Motor neuron (in vitro differentiated cells): Measurements from ENCODE around the gene DNAJC12. TPM values are rescaled to one million over a fixed set of nuclear protein-coding genes. Genes with fewer than 3 reads are reported as not detected.
A peak's percentile ranks its signal among the peaks of the same experiment; 100 is the strongest.
"Not testable (repeated sequence)": the region's sequence is repeated elsewhere in the genome, so short reads cannot be mapped to it uniquely, and the experiment has no call there.

ENCODE experiments used
- ATAC-seq, 8 experiments: fragments of 200-7000 bp; cut with Tn5 transposase; replicated peaks in 6 of 8; 2 replicates each; pipeline ENCODE4 v1.8.0; 2021; ENCODE audit warnings: mild to moderate bottlenecking in 8 of 8, moderate library complexity in 8 of 8
- H3K27ac ChIP-seq, 2 donors: fragments of 250-450 bp; sonication (Bioruptor Pico); 2 replicates each; pipeline ENCODE4 v1.9.0; 2021; ENCODE audit warnings: antibody characterized with exemption in 2 of 2, mild to moderate bottlenecking in 2 of 2, moderate library complexity in 1 of 2
- H3K4me1 ChIP-seq, 2 donors: fragments of 250-450 bp; sonication (Bioruptor Pico); replicated peaks in 1 of 2; 2 replicates each; pipeline ENCODE4 v1.6.1; 2021; ENCODE audit warnings: antibody characterized with exemption in 2 of 2, mild to moderate bottlenecking in 2 of 2, moderate library complexity in 1 of 2
- H3K4me3 ChIP-seq, 5 donors: fragments of 250-450 bp; sonication (Bioruptor Pico); 2 replicates each; pipeline ENCODE4 v1.9.0; 2021; ENCODE audit warnings: antibody characterized with exemption in 5 of 5, mild to moderate bottlenecking in 5 of 5, moderate library complexity in 4 of 5
- WGBS, 10 experiments: fragments of 450-650 bp; shearing (Covaris generic); methylation state at CpG; one replicate each; pipeline ENCODE4 v1.0.0; 2022; 5-methylcytosine and 5-hydroxymethylcytosine counted together
- in situ Hi-C, 9 experiments: fragments of 400-800 bp; cut with MboI; loops; one replicate each; pipeline ENCODE4 v1.15.0; 2021; ENCODE audit warnings: low sequenced_read_pairs in 9 of 9, low pct_unique_long_range_greater_than_20kb in 2 of 9; ENCODE audit not compliant: unreplicated experiment in 9 of 9
- total RNA-seq, 8 experiments: library from RNA; unstranded; fragments of 300-600 nt; gene quantifications; 2 replicates each; pipeline versions ENCODE4 v1.2.3 to v1.2.4, GENCODE V29; 2022

Gene DNAJC12
- total RNA-seq, 8 experiments from 2014 or later, result 18.3 to 175 (median 50.1) TPM

DNA sequence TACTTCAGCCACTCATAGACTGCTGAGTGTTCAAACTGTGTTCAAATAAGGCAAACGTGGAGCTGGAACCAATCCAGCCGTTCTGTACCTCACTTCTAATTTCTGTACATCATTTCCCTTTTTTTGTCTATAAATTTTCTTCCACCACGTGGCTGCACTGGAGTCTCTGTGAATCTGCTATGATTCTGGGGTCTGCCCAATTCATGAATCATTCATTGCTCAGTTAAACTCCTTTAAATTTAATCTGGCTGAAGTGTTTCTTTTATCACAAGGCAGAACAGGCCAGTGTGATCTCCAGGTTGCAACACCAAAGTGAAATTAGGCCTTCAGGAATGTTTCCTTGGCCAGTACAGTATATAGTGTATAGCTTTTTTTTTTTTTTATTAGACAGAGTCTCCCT, 53.5 kb downstream of the DNAJC12 start:
- no peak overlapping the region for H3K4me3 ChIP-seq
- ATAC-seq, result no peak
- WGBS, 10 experiments, result 0 to 76% (median 33%) methylated on average over 1 to 3 of the region's 3 CpGs
- in situ Hi-C loops, result no loop called here
- H3K4me1 ChIP-seq, result peaks cover 0 to 2% of the 10 kb centered on the region in 2 donors
- no peak overlapping the region for H3K27ac ChIP-seq

- Histone ChIP-seq H3K4me1 (peaks cover 0 to 2% of the 10 kb centered on the region in 2 donors), H3K27ac (no peak overlapping the region), H3K4me3 (no peak overlapping the region)
- WGBS, 10 experiments, result 65 to 96% (median 90%) methylated on average over 2 to 5 of the region's 5 CpGs
- no peak for ATAC-seq
- in situ Hi-C loops, result no loop called here
Measured at GRCh38 chr10:67783606-67784294, 54.2 kb downstream of the DNAJC12 start.

- Histone ChIP-seq H3K27ac (no peak overlapping the region), H3K4me1 (peaks cover 0 to 2% of the 10 kb centered on the region in 2 donors), H3K4me3 (no peak overlapping the region)
- in situ Hi-C loops, result no loop called here
- no peak for ATAC-seq
- WGBS, 10 experiments, result 0 to 93% (median 86%) methylated on average over 1 to 2 of the region's 2 CpGs; no CpG with 5 or more reads in 5 of the 10 experiments
Measured at GRCh38 chr10:67782530-67782929, 55.5 kb downstream of the DNAJC12 start.

- 0 to 80% (median 30%) methylated on average over 1 to 3 of the region's 4 CpGs; no CpG with 5 or more reads in 1 of the 10 experiments for WGBS, 10 experiments
Measured at GRCh38 chr10:67780759-67781538, 57.0 kb downstream of the DNAJC12 start.

DNA sequence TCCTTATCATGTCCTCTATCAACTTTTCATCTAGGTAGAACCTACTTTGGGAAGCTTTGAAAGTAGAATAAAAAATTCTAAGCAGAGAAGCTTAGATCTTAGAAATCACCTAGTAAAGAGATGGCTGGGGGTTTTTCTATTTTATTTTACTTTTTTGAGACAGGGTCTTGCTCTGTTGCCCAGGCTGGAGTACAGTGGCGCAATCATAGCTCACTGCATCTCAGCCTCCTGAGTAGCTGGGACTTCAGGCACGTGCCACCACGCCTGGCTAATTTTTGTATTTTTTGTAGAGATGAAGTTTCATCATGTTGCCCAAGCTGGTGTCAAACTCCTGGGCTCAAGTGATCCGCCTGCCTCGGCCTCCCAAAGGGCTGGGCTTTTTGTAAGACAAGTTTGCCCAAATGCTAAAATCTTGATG, 57.8 kb downstream of the DNAJC12 start:
- H3K27ac ChIP-seq, in situ Hi-C loops, H3K4me3 ChIP-seq, ATAC-seq, H3K4me1 ChIP-seq: not testable (repeated sequence)
- WGBS, 10 experiments, result 0 to 100% (median 45%) methylated on average over 1 to 4 of the region's 5 CpGs; no CpG with 5 or more reads in 3 of the 10 experiments

More at GRCh38 chr10:67780759-67781538, 57.0 kb downstream of the DNAJC12 start:
- peak in 1 of 8 experiments; percentile 56 for ATAC-seq
- no peak overlapping the region for H3K4me3 ChIP-seq
- in situ Hi-C loops, result no loop called here
- peaks cover 0 to 2% of the 10 kb centered on the region in 2 donors for H3K4me1 ChIP-seq
- H3K27ac ChIP-seq, result no peak overlapping the region

GRCh38 chr10:67779465-67780203, 58.4 kb downstream of the DNAJC12 start:
- Histone ChIP-seq H3K27ac (no peak overlapping the region), H3K4me3 (no peak overlapping the region), H3K4me1 (peaks cover 0 to 2% of the 10 kb centered on the region in 2 donors)
- in situ Hi-C loops, result no loop called here
- 0 to 3% (median 0%) methylated on average over 2 to 4 of the region's 4 CpGs; no CpG with 5 or more reads in 2 of the 10 experiments for WGBS, 10 experiments
- peak; percentile 73 to 89 (median 80) for ATAC-seq

- 0 to 100% (median 95%) methylated on average over 1 of the region's 1 CpG; no CpG with 5 or more reads in 2 of the 10 experiments for WGBS, 10 experiments
- Histone ChIP-seq H3K4me3 (no peak overlapping the region), H3K4me1 (peaks cover 0 to 2% of the 10 kb centered on the region in 2 donors), H3K27ac (no peak overlapping the region)
- ATAC-seq, result no peak
- in situ Hi-C loops, result no loop called here
Measured at GRCh38 chr10:67776371-67776770, 61.6 kb downstream of the DNAJC12 start.

DNA sequence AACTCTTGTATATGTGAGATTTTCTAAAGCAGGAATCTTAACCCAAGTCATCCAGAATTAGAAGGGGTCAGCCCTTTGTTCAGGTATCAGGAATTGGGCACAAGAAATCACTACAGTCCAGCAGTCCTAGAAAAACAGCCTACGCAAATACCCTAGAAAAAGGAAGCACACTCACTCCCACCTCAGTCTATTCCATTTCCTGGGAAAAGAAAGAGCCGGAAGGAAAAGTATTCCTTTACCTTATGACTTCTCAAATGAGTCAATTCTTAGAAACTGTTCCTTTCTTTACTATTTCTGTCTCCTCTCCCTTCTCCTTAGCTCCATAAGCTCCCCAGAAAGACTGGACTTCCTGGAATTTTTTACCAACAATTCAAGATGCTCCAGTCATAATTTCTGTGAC, 62.7 kb downstream of the DNAJC12 start:
- Histone ChIP-seq H3K4me3 (no peak overlapping the region), H3K4me1 (peaks cover 2 to 3% of the 10 kb centered on the region in 2 donors), H3K27ac (no peak overlapping the region)
- no peak for ATAC-seq
- in situ Hi-C loops, result no loop called here
- 40 to 100% (median 88%) methylated on average over 1 to 2 of the region's 2 CpGs; no CpG with 5 or more reads in 1 of the 10 experiments for WGBS, 10 experiments

DNA sequence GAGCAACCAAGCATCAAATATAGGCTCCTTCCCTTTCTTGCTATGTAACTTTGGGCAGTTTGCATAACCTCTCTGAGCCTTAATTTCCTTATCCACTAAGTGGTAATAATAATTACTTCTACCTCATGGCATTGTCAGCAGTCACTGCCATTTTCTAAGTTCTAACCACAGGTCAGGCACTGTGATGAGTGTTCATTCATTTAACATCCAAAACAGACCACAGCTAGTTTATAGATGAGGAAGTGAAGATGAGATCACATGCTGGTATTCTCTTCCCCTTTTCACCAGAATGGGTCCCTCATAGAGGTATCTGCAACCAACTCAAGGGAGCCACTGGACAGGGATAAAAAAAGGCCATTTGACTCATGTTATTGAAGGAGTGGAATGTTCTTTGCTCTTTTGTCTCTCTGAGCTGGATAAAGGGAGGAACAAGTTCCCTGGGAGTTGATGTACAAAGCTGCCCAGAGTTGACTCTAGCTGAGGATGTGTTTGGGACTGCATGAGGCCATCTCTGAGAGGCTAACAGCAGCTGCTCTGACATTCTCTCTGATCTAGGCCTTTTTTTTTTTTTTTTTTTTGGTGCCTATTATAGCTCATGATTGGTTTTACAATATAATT, 65.0 kb downstream of the DNAJC12 start:
- Histone ChIP-seq H3K27ac (no peak overlapping the region), H3K4me1 (peaks cover 0 to 3% of the 10 kb centered on the region in 2 donors), H3K4me3 (no peak overlapping the region)
- in situ Hi-C loops, result no loop called here
- ATAC-seq, result no peak

GRCh38 chr10:67772151-67772550, 65.8 kb downstream of the DNAJC12 start:
- no peak overlapping the region for H3K27ac ChIP-seq
- H3K4me1 ChIP-seq, result peaks cover 0 to 3% of the 10 kb centered on the region in 2 donors
- 0 to 100% (median 89%) methylated on average over 1 of the region's 1 CpG; no CpG with 5 or more reads in 3 of the 10 experiments for WGBS, 10 experiments
- no peak for ATAC-seq
- in situ Hi-C loops, result no loop called here
- no peak overlapping the region for H3K4me3 ChIP-seq

- in situ Hi-C loops, result no loop called here
- WGBS, 10 experiments, result 0 to 71% (median 33%) methylated on average over 1 to 3 of the region's 3 CpGs; no CpG with 5 or more reads in 3 of the 10 experiments
- no peak for ATAC-seq
- Histone ChIP-seq H3K4me1 (peaks cover 0 to 3% of the 10 kb centered on the region in 2 donors), H3K4me3 (no peak overlapping the region), H3K27ac (no peak overlapping the region)
Measured at GRCh38 chr10:67771200-67771599, 66.8 kb downstream of the DNAJC12 start.

DNA sequence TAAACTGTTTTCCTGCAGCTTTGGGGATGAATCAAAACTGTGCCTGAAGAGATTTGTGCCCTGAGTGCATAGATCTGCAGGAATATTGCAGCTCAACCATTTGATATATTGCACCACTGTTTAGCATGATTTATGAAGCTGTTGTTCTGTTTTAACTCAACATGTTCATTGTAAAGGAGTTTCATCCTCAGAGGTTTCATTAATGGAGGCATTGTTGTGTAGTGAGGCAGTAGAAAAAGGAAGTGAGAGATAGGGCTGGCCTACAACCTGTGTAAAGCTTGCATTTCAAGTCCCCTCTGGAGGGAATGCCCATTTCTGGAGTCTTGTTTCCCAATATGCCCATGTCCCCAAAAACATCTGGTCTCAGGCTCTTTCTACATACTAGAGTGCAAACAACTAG, 67.5 kb downstream of the DNAJC12 start:
- in situ Hi-C loops, result no loop called here
- ATAC-seq, result peak in 1 of 8 experiments; percentile 26
- no peak overlapping the region for H3K27ac ChIP-seq
- no peak overlapping the region for H3K4me3 ChIP-seq
- peaks cover 0 to 3% of the 10 kb centered on the region in 2 donors for H3K4me1 ChIP-seq
